DOHH2 (cell line): ENCODE results near the gene EPYC.
A peak's percentile ranks its signal among the peaks of the same experiment; 100 is the strongest.
"Not testable (repeated sequence)": the region's sequence is repeated elsewhere in the genome, so short reads cannot be mapped to it uniquely, and the experiment has no call there.

ENCODE experiments used
- H3F3A ChIP-seq: fragments of 200-600 bp; sonication (generic), shearing (Covaris generic); 2 replicates; pipeline ENCODE4 v1.6.0; 2016; ENCODE audit warnings: antibody characterized with exemption, mild to moderate bottlenecking; ENCODE audit not compliant: control insufficient read depth, insufficient read depth
- H3K27ac ChIP-seq: fragments of 200-600 bp; sonication (generic); 2 replicates; pipeline ENCODE4 v1.5.1; 2014; ENCODE audit warnings: low read depth, mild to moderate bottlenecking, low read length, moderate library complexity
- H3K27me3 ChIP-seq: fragments of 200-600 bp; sonication (generic); 2 replicates; pipeline ENCODE4 v1.6.1; 2014; ENCODE audit warnings: mild to moderate bottlenecking, low read length, mixed read lengths; ENCODE audit not compliant: control insufficient read depth
- H3K36me3 ChIP-seq: fragments of 200-600 bp; sonication (generic); 2 replicates; pipeline ENCODE4 v1.6.1; 2014; ENCODE audit warnings: mild to moderate bottlenecking, low read length, moderate library complexity, mixed read lengths; ENCODE audit not compliant: control insufficient read depth
- H3K4me1 ChIP-seq: fragments of 200-600 bp; sonication (generic); 2 replicates; pipeline ENCODE4 v1.6.1; 2014; ENCODE audit warnings: mild to moderate bottlenecking, low read length, mixed read lengths; ENCODE audit not compliant: control insufficient read depth
- H3K4me2 ChIP-seq: fragments of 200-600 bp; sonication (generic); 2 replicates; pipeline ENCODE4 v1.6.0; 2014; ENCODE audit warnings: mild to moderate bottlenecking, low read length, moderate library complexity
- H3K4me3 ChIP-seq: fragments of 200-600 bp; sonication (generic); 2 replicates; pipeline ENCODE4 v1.5.1; 2014; ENCODE audit warnings: mild to moderate bottlenecking, low read length, mixed read lengths
- H3K79me2 ChIP-seq: fragments of 200-600 bp; sonication (generic); 2 replicates; pipeline ENCODE4 v1.6.1; 2014; ENCODE audit warnings: mild to moderate bottlenecking, low read length, mixed read lengths; ENCODE audit not compliant: control insufficient read depth
- H3K9me2 ChIP-seq: fragments of 200-600 bp; sonication (generic); replicated peaks from 2 replicates; pipeline ENCODE4 v1.6.1; 2014; ENCODE audit warnings: mild to moderate bottlenecking, low read length, mixed read lengths; ENCODE audit not compliant: control insufficient read depth
- H3K9me3 ChIP-seq: fragments of 200-600 bp; sonication (generic); 2 replicates; pipeline ENCODE4 v1.6.1; 2014; ENCODE audit warnings: antibody characterized with exemption, low read length, mixed read lengths; ENCODE audit not compliant: control insufficient read depth, insufficient read depth
- H4K20me1 ChIP-seq: fragments of 200-600 bp; sonication (generic); 2 replicates; pipeline ENCODE4 v1.6.0; 2014; ENCODE audit warnings: low read depth, mild to moderate bottlenecking, antibody characterized with exemption, low read length, moderate library complexity; ENCODE audit not compliant: control insufficient read depth, insufficient read depth
- CTCF ChIP-seq: fragments of 200-600 bp; sonication (generic); IDR thresholded peaks from one replicate; pipeline ENCODE4 v1.5.1; 2014; ENCODE audit warnings: antibody characterized with exemption, mild to moderate bottlenecking, low read depth, low read length; ENCODE audit not compliant: poor library complexity, severe bottlenecking
- EZH2phosphoT487 ChIP-seq: fragments of 200-600 bp; sonication (generic); IDR thresholded peaks from 2 replicates; pipeline ENCODE4 v1.6.1; 2017; ENCODE audit warnings: borderline replicate concordance, mild to moderate bottlenecking, antibody characterized with exemption, low read length, moderate library complexity, mixed read lengths

The EPYC gene

GRCh38 chr12:90989686-90990111 lies 15.1 kb downstream of the EPYC start:
- no peaks in the 10 kb centered on the region for H3K36me3 ChIP-seq
- H3K9me2 ChIP-seq = no peaks in the 10 kb centered on the region
- H4K20me1 ChIP-seq = no peaks in the 10 kb centered on the region
- H3K4me3 ChIP-seq = no peak overlapping the region
- H3F3A ChIP-seq = no peaks in the 10 kb centered on the region
- no peaks in the 10 kb centered on the region for H3K27me3 ChIP-seq
- no peaks in the 10 kb centered on the region for H3K79me2 ChIP-seq
- no peak for TF ChIP-seq CTCF
- TF ChIP-seq EZH2phosphoT487 = no peak
- H3K9me3 ChIP-seq = no peaks in the 10 kb centered on the region; the same call in 1 of the 2 replicates
- no peak overlapping the region for H3K27ac ChIP-seq
- no peaks in the 10 kb centered on the region for H3K4me1 ChIP-seq
- H3K4me2 ChIP-seq = no peak overlapping the region

- Histone ChIP-seq H3K9me2 (no peaks in the 10 kb centered on the region), H3K4me3 (no peak overlapping the region), H3K9me3 (no peaks in the 10 kb centered on the region; the same call in 1 of the 2 replicates), H3F3A (no peaks in the 10 kb centered on the region), H3K27ac (no peak overlapping the region), H3K27me3 (no peaks in the 10 kb centered on the region), H3K79me2 (no peaks in the 10 kb centered on the region), H3K4me1 (no peaks in the 10 kb centered on the region), H3K4me2 (no peak overlapping the region), H3K36me3 (no peaks in the 10 kb centered on the region), H4K20me1 (no peaks in the 10 kb centered on the region)
- TF ChIP-seq EZH2phosphoT487 (no peak), CTCF (peak; percentile 34)
These were observed 17.3 kb downstream of the EPYC start for GRCh38 chr12:90987520-90987919.

GRCh38 chr12:90987101-90987500 lies 17.7 kb downstream of the EPYC start:
- H3K27me3 ChIP-seq = no peaks in the 10 kb centered on the region
- TF ChIP-seq EZH2phosphoT487 = no peak
- no peak for TF ChIP-seq CTCF
- H3F3A ChIP-seq = no peaks in the 10 kb centered on the region
- H3K9me3 ChIP-seq = no peaks in the 10 kb centered on the region; the same call in 1 of the 2 replicates
- H3K27ac ChIP-seq = no peak overlapping the region
- H3K4me2 ChIP-seq = no peak overlapping the region
- H3K4me1 ChIP-seq = no peaks in the 10 kb centered on the region
- H4K20me1 ChIP-seq = no peaks in the 10 kb centered on the region
- H3K36me3 ChIP-seq = no peaks in the 10 kb centered on the region
- no peaks in the 10 kb centered on the region for H3K9me2 ChIP-seq
- H3K4me3 ChIP-seq = no peak overlapping the region
- H3K79me2 ChIP-seq = no peaks in the 10 kb centered on the region

- H3K27ac ChIP-seq, H4K20me1 ChIP-seq, H3F3A ChIP-seq, H3K79me2 ChIP-seq, H3K4me2 ChIP-seq, H3K4me1 ChIP-seq, H3K27me3 ChIP-seq, H3K4me3 ChIP-seq, H3K9me2 ChIP-seq, H3K36me3 ChIP-seq, H3K9me3 ChIP-seq: not testable (repeated sequence)
These were observed 19.4 kb downstream of the EPYC start for GRCh38 chr12:90985331-90985730.
